Common myeloid progenitor, CD34-positive (primary cell): ENCODE data around the gene UMODL1.

Experiments
- CTCF ChIA-PET: fragments of 350-600 bp; sonication (Branson Sonifier 250); formaldehyde crosslinking; loops from one replicate; lab custom pipeline; 2021; ENCODE audit warnings: antibody characterized with exemption; lab: Charles Lee
- POLR2A ChIA-PET: fragments of 350-600 bp; sonication (Branson Sonifier 250); formaldehyde crosslinking; loops from one replicate; lab custom pipeline; 2021; ENCODE audit warnings: antibody characterized with exemption; lab: Charles Lee
- DNase-seq, 3 donors: peaks; one replicate each; pipeline versions ENCODE4 v3.0.0 to v3.0.0-alpha.2; 2013
- H3K27ac ChIP-seq, 2 experiments: 1 replicate in 1 of 2; 2 replicates in 1 of 2; pipeline ENCODE4 v1.7.0; 2013; ENCODE audit warnings: inconsistent platforms in 2 of 2, low read length in 2 of 2, mild to moderate bottlenecking in 2 of 2, low read depth in 1 of 2, moderate library complexity in 1 of 2; ENCODE audit not compliant: severe bottlenecking in 2 of 2, insufficient read depth in 1 of 2, poor library complexity in 1 of 2
- H3K27me3 ChIP-seq, 5 experiments: replicated peaks in 2 of 5; 1 replicate in 3 of 5; 2 replicates in 2 of 5; pipeline versions ENCODE4 v1.6.1 to v1.7.0; 2013; ENCODE audit warnings: low read length in 4 of 5, mild to moderate bottlenecking in 2 of 5, moderate library complexity in 2 of 5, inconsistent platforms in 1 of 5; ENCODE audit not compliant: insufficient read depth in 5 of 5, control insufficient read depth in 4 of 5
- H3K36me3 ChIP-seq, 4 experiments: 1 replicate in 2 of 4; 2 replicates in 2 of 4; pipeline versions ENCODE4 v1.6.1 to v1.7.0; 2013; ENCODE audit warnings: low read length in 3 of 4, control low read depth in 1 of 4, mild to moderate bottlenecking in 1 of 4; ENCODE audit not compliant: control insufficient read depth in 4 of 4, insufficient read depth in 4 of 4
- H3K4me1 ChIP-seq, 4 experiments: 1 replicate in 3 of 4; 2 replicates in 1 of 4; pipeline versions ENCODE4 v1.6.1 to v1.7.1; 2013; ENCODE audit warnings: low read length in 3 of 4, mild to moderate bottlenecking in 3 of 4, control low read depth in 1 of 4, inconsistent platforms in 1 of 4, moderate library complexity in 1 of 4; ENCODE audit not compliant: control insufficient read depth in 4 of 4, insufficient read depth in 4 of 4; ENCODE audit errors: control extremely low read depth in 1 of 4
- H3K4me3 ChIP-seq, 7 experiments: 1 replicate in 4 of 7; 2 replicates in 3 of 7; pipeline versions ENCODE4 v1.5.1 to v1.7.0; 2013; ENCODE audit warnings: mild to moderate bottlenecking in 7 of 7, low read length in 6 of 7, moderate library complexity in 6 of 7, inconsistent platforms in 2 of 7, low read depth in 2 of 7, control low read depth in 1 of 7; ENCODE audit not compliant: insufficient read depth in 4 of 7, control insufficient read depth in 1 of 7; ENCODE audit errors: extremely low read depth in 1 of 7
- H3K9me3 ChIP-seq, 5 experiments: 1 replicate in 4 of 5; 2 replicates in 1 of 5; pipeline versions ENCODE4 v1.6.1 to v1.7.1; 2013; ENCODE audit warnings: low read length in 4 of 5, mild to moderate bottlenecking in 2 of 5, inconsistent platforms in 1 of 5, low read depth in 1 of 5, moderate library complexity in 1 of 5; ENCODE audit not compliant: control insufficient read depth in 4 of 5, insufficient read depth in 2 of 5; ENCODE audit errors: control extremely low read depth in 1 of 5
- WGBS: methylation state at CpG from one replicate; pipeline ENCODE4 v1.1.5; 2013; ENCODE audit not compliant: insufficient coverage; 5-methylcytosine and 5-hydroxymethylcytosine counted together

Gene UMODL1

GRCh38 chr21:42182713-42183371 lies 111.7 kb downstream of the UMODL1 start:
- Histone ChIP-seq H3K4me3 (no peak overlapping the region), H3K4me1 (peaks cover 3 to 26% (median 14%) of the 10 kb centered on the region in 4 experiments), H3K27ac (no peak overlapping the region), H3K9me3 (peaks cover 0 to 4% (median 2%) of the 10 kb centered on the region in 5 experiments), H3K36me3 (no peaks in the 10 kb centered on the region), H3K27me3 (no peaks in the 10 kb centered on the region)
- WGBS: 94% methylated on average over 2 of the region's 4 CpGs
- CTCF ChIA-PET: interaction anchor here (1.2 to 1.4 kb wide), 3 partner anchors 9 to 19 kb away, joined by 3 to 6 read pairs (median 4); no protein-coding TSS in a partner anchor
- POLR2A ChIA-PET: no interaction called here
- DNase-seq: no peak

- ChIA-PET CTCF (interaction anchor here (1.2 to 1.3 kb wide), 2 partner anchors 10 to 19 kb away, joined by 3 to 4 read pairs; no protein-coding TSS in a partner anchor), POLR2A (no interaction called here)
- peaks cover 8 to 33% (median 21%) of the 10 kb centered on the region in 4 experiments for H3K4me1 ChIP-seq
- H3K9me3 ChIP-seq: peaks cover 0 to 4% (median 2%) of the 10 kb centered on the region in 5 experiments
- H3K27me3 ChIP-seq: no peaks in the 10 kb centered on the region
- no peak for DNase-seq
- no peak overlapping the region for H3K27ac ChIP-seq
- WGBS: 100% methylated on average over 4 of the region's 6 CpGs
- H3K36me3 ChIP-seq: no peaks in the 10 kb centered on the region
- no peak overlapping the region for H3K4me3 ChIP-seq
These were observed 112.5 kb downstream of the UMODL1 start for GRCh38 chr21:42183374-42184266.

GRCh38 chr21:42186591-42186990 lies 115.5 kb downstream of the UMODL1 start:
- CTCF ChIA-PET: interaction anchor here (0.9 to 1.5 kb wide), 6 partner anchors 9 to 99 kb away, joined by 3 to 6 read pairs (median 3); no protein-coding TSS in a partner anchor
- POLR2A ChIA-PET: no interaction called here
- Histone ChIP-seq H3K4me3 (no peak overlapping the region), H3K27ac (no peak overlapping the region), H3K27me3 (no peaks in the 10 kb centered on the region), H3K4me1 (peaks cover 21 to 63% (median 43%) of the 10 kb centered on the region in 4 experiments), H3K36me3 (no peaks in the 10 kb centered on the region), H3K9me3 (peaks cover 0 to 4% (median 2%) of the 10 kb centered on the region in 5 experiments)
- no peak for DNase-seq
- 90% methylated on average over 2 of the region's 2 CpGs for WGBS

- Histone ChIP-seq H3K27ac (peak overlapping the region in 1 of 2 experiments; percentile 73), H3K36me3 (no peaks in the 10 kb centered on the region), H3K9me3 (peaks cover 0 to 2% (median 0%) of the 10 kb centered on the region in 5 experiments), H3K4me1 (peaks cover 21 to 78% (median 59%) of the 10 kb centered on the region in 4 experiments), H3K27me3 (no peaks in the 10 kb centered on the region), H3K4me3 (peak overlapping the region in 6 of 7 experiments; percentile 13 to 58 (median 31))
- CTCF ChIA-PET: interaction anchor here (0.8 to 3.8 kb wide), 8 partner anchors 10 to 45 kb away, joined by 3 to 13 read pairs (median 4); no protein-coding TSS in a partner anchor
- DNase-seq: peak; percentile 85 to 93 (median 92)
- POLR2A ChIA-PET: interaction anchor here (0.5 to 2.8 kb wide), 2 partner anchors 31 to 89 kb away, joined by 8 to 11 read pairs; partner anchors contain the start of gene ABCG1
- WGBS: 0% methylated on average over 5 of the region's 8 CpGs
These were observed 117.0 kb downstream of the UMODL1 start for GRCh38 chr21:42187976-42188653.

- H3K4me1 ChIP-seq: peaks cover 21 to 84% (median 64%) of the 10 kb centered on the region in 4 experiments
- H3K27ac ChIP-seq: no peak overlapping the region
These were observed 117.5 kb downstream of the UMODL1 start for GRCh38 chr21:42188663-42189062.

GRCh38 chr21:42189431-42189830 lies 118.3 kb downstream of the UMODL1 start:
- DNase-seq: no peak
- Histone ChIP-seq H3K4me3 (no peak overlapping the region), H3K4me1 (peaks cover 21 to 81% (median 66%) of the 10 kb centered on the region in 4 experiments), H3K36me3 (no peaks in the 10 kb centered on the region), H3K9me3 (peaks cover 0 to 2% (median 0%) of the 10 kb centered on the region in 5 experiments), H3K27me3 (no peaks in the 10 kb centered on the region), H3K27ac (no peak overlapping the region)
- ChIA-PET POLR2A (interaction anchor here (2.8 kb wide), 1 partner anchor 30 kb away, joined by 11 read pairs; the partner anchor contains the start of gene ABCG1), CTCF (interaction anchor here (0.9 to 3.8 kb wide), 8 partner anchors 9 to 73 kb away, joined by 3 to 13 read pairs (median 4); no protein-coding TSS in a partner anchor)
- WGBS: 57% methylated on average over 1 of the region's 1 CpG

More at GRCh38 chr21:42188663-42189062, 117.5 kb downstream of the UMODL1 start:
- H3K4me3 ChIP-seq: peak overlapping the region in 4 of 7 experiments; percentile 1 to 58 (median 30)
- no peaks in the 10 kb centered on the region for H3K27me3 ChIP-seq
- DNase-seq: no peak
- POLR2A ChIA-PET: interaction anchor here (2.8 kb wide), 1 partner anchor 31 kb away, joined by 11 read pairs; the partner anchor contains the start of gene ABCG1
- WGBS: 54% methylated on average over 4 of the region's 4 CpGs
- CTCF ChIA-PET: interaction anchor here (0.8 to 3.8 kb wide), 9 partner anchors 10 to 74 kb away, joined by 3 to 13 read pairs (median 4); no protein-coding TSS in a partner anchor
- peaks cover 0 to 2% (median 0%) of the 10 kb centered on the region in 5 experiments for H3K9me3 ChIP-seq
- no peaks in the 10 kb centered on the region for H3K36me3 ChIP-seq
